Left kidney (tissue), 2 donors: Measurements from ENCODE around the gene EIF4E1B. TPM values are rescaled to one million over a fixed set of nuclear protein-coding genes. Genes with fewer than 3 reads are reported as not detected.
A peak's percentile ranks its signal among the peaks of the same experiment; 100 is the strongest.

ENCODE experiments used
- DNase-seq: peaks from one replicate; pipeline ENCODE4 v3.0.0-alpha.2; 2013
- polyA plus RNA-seq: library from polyadenylated mRNA; unstranded; fragments of 120-200 nt; gene quantifications from one replicate; pipeline ENCODE4 v1.2.1, GENCODE V29; 2013; ENCODE audit not compliant: insufficient read length

The EIF4E1B gene
- polyA plus RNA-seq, 1 donor, result not detected

- no peak for DNase-seq
These were observed 61.0 kb downstream of the EIF4E1B start for GRCh38 chr5:176691524-176691923.

GRCh38 chr5:176692326-176692725, 61.9 kb downstream of the EIF4E1B start:
- DNase-seq, result no peak

- no peak for DNase-seq
These were observed 62.5 kb downstream of the EIF4E1B start for GRCh38 chr5:176692839-176693476.

GRCh38 chr5:176693477-176693851, 63.0 kb downstream of the EIF4E1B start:
- DNase-seq, result peak; percentile 48

GRCh38 chr5:176694146-176694545, 63.7 kb downstream of the EIF4E1B start:
- DNase-seq, result no peak

- DNase-seq, result no peak
These were observed 64.2 kb downstream of the EIF4E1B start for GRCh38 chr5:176694631-176695030.

GRCh38 chr5:176695073-176695472, 64.6 kb downstream of the EIF4E1B start:
- no peak for DNase-seq

Other genes with a start within 250 kb of the EIF4E1B start
- gene NOP16, start 242.1 kb upstream of the EIF4E1B start, polyA plus RNA-seq, result 30.8 TPM
- 89.8 TPM for gene HIGD2A, start 241.9 kb upstream of the EIF4E1B start, polyA plus RNA-seq
- 45.0 TPM for gene CLTB, start 214.1 kb upstream of the EIF4E1B start, polyA plus RNA-seq
- gene FAF2, start 182.3 kb upstream of the EIF4E1B start, polyA plus RNA-seq, result 56.6 TPM
- 51.1 TPM for gene RNF44, start 93.3 kb upstream of the EIF4E1B start, polyA plus RNA-seq
- gene CDHR2, start 81.3 kb upstream of the EIF4E1B start, polyA plus RNA-seq, result 25.0 TPM
- gene GPRIN1, start 20.5 kb upstream of the EIF4E1B start, polyA plus RNA-seq, result 2.2 TPM
- gene SNCB, start 141 bp upstream of the EIF4E1B start, polyA plus RNA-seq, result 0.20 TPM
- 29.3 TPM for gene TSPAN17, start 16.8 kb downstream of the EIF4E1B start, polyA plus RNA-seq
- 0.17 TPM for gene UNC5A, start 179.9 kb downstream of the EIF4E1B start, polyA plus RNA-seq